HG03060 (cell line): ENCODE results near the gene SNX32.

Experiments
- ATAC-seq: cut with Tn5 transposase; IDR thresholded peaks from one replicate; pipeline ENCODE4 v1.9.1; 2021; ENCODE audit warnings: low read depth, moderate number of reproducible peaks; ENCODE audit not compliant: unreplicated experiment

The SNX32 gene

DNA sequence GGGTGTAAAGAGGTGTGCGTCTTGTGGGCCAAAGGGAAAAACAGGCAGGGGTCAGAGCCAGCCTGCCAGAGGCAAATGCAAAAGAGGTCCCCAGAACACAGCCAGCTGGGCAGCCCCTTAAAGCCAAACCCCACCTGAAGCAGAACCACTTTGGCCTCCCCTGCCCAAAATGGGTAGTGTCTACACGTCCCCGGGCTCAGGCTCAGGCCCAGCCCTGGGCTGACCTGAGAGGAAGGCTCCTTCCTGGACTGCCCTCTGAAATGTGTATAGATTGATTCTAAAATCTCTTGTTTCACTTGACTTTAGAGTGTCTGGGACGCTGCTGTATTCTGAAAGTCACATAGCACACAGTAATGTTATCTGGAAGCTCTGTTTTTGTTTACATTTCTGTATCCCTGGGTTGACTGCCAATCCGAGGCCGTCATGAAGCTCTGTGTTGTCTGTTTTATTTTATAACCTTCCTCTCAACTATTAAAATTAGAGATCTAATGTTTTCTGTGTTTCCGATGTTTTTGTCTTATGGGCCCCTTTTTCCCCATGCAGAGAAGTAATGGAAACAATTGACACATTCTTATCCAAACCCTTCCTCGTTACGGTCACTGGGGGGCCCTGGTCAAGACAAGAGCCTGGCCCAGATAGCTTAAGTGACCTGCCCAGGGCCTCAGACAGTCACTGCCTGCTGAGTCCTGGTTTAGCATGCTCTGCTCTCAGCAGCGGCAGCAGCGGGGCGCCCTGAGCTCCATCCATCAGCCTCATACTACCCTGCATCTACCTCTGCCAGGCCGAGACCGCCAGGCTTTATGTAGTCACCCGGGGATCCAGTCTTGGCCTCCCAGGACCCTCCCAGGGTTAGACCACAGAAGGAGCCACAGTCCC lies 36.8 kb upstream of the SNX32 start:
- ATAC-seq, result no peak

DNA sequence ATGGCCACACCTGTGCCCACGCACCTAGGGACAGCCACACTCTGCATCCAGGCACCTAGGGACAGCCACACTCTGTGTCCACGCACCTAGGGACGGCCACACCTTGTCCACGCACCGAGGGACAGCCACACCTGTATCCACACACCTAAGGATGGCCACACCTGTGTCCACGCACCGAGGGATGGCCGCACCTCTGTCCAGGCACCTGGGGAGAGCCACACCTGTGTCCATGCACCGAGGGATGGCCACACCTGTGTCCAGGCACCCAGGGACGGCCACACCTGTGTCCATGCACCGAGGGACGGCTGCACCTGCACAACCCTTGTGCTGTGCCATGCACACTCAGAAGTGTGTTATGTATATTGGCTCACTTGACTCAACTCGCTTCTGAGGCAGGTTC lies 36.1 kb upstream of the SNX32 start:
- ATAC-seq, result no peak

DNA sequence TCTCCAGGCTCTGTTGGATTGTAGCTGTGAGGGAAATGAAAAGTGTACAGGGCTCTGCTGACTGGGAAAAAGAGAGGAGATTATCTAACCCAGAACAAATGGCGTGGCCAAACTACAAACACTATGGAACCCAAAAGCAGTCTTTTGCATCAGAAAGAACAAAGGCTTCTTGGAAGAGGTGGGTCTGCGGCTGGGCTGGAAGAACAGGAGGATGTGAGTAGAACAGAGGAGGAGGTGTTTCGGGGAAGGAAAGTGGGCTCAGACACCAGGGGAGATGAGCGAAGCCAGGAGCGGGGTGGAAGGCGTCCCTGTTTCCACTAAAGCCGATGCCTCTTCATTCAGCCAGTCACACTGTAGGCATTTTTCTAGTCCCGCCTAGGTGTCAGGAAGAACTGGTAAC lies 34.9 kb upstream of the SNX32 start:
- ATAC-seq, result no peak

DNA sequence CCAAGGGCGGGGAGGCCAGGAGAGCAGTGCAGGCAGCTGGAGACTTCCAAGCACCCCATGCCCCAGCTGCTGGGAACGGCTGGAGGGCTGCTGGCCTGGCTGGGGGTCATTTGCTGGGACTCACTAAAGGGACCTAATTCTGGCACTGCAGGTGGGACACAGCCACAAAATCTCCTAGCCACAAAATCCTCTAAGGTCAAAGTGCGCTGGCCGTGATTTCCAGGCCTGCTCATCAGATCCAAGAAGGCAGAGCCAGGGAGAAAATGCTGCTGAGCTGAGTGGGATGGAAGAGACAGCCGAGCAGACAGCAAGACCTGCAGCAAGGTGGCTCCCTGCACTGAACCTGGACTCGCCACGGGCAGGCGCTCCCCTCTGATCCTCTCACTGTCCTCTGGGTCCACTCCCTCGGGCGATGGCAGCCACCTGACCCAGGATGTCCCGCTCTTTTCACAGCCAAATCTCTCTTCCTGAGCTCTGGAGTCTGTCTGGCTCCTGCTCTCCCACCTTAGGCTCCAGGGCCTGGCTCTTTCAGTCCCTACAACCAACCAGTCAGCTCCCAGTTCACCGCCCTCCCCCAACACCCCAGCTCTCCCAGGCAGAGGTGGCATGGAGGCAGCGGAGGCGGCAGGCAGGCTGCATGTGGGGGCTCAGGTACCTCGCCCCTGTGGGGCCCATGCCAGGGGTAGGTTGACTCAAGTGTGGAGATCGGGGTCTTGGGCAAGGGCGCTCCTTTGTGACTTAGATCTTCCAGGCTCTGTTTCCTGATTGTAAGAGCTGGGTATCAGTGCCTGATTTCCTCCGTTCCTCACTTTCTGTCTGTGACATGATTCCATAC lies 32.4 kb upstream of the SNX32 start:
- ATAC-seq, result no peak

DNA sequence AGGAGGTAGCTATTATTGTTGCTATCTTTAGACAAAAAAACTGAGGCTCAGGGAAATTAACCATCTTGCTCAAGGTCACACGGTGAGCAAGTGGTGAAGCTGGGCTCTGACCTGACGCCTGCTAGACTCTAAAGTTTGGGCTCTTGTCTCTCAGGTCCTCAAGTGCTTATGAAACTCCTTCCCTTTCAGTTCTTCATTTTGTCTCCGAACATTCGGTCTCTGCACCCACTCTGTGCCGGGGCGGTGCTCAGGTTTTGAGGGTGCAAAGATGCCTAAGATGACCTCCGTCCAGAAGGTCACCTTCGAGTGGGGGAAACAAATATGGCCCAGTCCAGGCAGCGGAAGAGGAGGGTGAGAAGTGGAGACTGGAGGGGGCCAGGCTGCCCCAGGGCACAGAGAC lies 30.9 kb upstream of the SNX32 start:
- peak; percentile 60 for ATAC-seq

DNA sequence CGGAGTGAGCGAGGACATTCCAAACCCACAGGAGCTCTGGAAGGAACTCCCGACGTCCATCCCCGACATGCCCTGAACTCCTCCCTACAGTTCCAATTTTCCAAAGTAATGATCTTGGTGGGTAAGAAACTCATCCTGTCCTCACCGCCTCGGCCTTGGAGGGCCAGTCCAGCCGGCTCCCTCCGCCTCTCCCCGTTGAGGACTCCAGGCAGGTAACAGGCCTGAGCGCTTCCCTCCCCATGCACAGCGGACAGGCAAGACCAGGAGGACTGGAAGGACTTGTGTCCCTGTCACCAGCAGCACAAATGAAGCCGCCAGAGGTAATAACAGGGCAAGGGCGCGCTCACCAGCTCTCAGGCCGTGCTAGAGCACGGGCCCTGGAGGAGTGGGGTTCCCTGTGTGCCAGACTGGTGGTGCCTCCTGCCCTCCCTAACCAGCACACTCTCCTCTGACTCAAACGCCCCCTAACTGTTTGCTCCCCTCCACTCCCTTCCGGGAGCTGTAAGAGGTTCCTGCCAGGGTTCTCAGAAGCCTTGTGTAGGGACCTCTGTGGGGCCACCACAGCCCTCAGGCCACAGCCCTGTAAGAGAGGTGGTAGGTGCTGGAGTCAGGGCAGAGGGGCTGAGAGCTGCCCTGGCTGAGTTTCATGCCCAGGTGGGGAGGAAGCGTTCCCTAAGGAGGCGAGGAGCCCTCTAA lies 29.8 kb upstream of the SNX32 start:
- no peak for ATAC-seq

DNA sequence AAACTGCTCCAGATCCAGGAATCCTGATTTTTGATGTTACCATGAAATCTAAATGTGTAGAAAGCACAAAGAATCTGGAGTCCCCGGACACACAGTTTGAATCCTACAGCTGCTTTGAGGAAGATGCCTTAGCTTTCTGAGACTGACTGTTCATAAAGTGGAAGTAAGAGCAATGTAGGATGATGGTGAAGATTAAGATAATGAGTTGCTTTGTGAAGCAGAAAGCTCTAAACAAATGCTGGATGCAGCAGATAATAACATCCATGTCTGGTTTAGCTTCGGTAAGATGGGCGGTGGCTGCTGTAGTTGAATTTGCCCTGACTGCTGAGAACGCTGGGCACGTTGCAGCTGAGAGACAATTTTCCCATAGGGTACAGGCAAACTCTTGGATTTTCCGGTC lies 26.8 kb upstream of the SNX32 start:
- ATAC-seq, result no peak

DNA sequence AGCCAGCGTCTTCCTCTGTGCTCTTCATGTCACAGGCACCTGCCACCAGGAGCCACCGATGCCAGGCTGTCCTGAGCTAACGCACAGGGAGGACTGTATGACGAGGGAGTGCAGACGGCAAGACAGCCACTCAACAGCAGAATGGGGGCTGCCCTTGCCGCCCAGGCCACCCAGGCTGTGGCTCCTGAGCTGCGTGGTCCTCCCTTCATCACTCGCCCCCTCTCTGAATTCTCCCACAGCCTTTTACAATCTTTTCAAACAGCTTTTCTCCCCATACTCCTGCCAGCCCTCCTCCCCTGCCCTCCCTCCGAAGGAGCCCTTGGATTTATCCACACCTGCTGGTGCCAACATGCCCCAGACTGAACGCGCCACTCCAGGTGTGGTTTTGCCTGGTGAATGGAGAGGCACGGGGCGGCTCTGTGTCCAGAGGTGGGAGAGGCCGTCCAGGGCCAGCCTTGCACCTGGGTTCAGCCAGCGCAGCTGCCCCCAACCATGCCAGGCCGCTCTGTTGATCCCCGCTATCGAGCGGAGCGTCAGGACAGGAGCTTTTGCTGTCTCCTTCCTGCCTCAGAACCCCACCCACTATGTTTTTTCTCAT lies 24.9 kb upstream of the SNX32 start:
- no peak for ATAC-seq

DNA sequence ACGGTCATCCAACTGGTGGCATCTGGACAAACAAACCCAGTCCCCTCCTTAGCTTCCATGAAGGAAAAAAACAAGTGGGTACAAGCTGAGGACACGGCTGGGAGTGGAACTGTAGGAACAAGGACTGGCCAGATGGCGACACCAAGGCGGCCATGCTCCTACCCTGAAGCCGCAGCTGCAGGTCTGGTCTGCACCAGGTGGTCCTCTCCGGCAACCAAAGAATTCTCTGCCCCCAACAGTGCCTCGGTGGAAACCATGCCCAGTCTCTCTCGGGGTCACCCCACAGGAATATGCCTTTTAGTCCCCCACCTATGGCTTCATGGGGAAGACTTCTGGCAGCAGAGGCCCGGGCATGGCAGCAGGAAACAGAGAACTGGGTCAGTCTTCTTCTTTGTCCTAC lies 24.3 kb upstream of the SNX32 start:
- ATAC-seq, result no peak

DNA sequence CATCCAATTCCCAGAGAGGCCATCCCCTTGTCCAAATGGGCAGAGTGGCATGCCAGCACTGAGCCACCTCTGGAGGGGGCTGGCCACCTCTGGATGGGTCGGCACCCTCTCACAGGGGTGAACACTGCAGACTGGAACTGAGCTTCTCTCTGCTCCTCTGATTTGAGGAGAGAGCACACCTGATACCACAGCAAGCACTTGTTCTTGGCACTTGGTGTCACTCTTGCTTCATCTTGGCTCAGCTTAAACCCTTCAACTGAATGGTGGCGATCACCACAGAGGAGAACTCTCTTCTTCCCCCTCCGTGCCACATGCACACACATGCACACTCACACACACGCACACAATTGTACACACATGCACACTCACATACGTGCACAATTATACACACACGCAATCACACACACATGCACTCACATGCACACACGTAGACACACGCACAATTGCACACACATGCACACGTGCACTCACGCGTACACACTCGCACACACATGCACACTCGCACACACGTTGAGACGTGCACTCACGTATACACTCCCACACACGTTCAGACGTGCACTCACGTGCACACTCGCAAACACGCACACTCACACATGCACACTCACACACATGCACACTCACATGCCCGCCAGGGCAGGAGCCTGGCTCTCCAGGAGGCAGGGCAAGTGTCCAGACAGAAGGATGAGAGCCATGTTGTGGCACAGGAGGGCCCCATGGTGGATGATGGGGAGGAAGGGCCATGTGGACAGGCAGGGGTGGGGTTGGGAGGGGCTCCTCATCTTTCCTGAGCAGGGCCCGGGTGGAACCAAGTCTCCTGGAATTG lies 23.5 kb upstream of the SNX32 start:
- ATAC-seq, result no peak

DNA sequence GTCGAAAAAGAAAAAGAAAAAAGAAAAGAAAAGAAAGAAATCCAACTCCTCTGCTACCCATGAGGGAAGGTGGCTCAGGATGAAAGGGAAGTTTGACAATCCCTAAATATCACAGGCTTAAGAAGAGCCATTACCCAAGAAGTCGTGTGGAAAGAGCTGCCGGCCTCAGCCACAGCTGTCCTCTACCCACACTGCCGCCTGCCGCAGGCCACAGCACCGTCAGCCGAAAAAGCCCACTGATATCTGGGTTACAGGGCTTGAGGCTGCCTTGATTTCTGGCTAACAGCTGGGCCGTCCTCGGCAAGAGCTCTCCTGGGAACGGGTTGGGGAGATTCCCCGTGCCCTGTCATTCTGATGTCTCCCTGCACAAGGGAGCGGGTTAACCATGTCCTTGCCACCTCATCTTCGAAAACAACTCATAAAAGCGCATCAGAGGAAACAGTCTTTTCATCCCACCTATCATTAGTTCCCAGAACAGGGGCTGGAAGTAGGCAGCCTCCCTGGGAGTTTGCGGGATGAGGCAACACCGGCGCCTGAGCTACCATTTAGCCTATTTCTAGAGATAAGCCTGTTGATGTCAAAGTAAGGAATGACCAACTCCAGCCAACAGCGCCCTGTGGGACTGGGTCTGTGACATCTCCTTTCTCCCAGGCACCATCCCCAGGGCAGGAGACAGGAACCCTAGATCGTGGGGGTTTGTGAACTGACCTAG lies 21.8 kb upstream of the SNX32 start:
- ATAC-seq, result no peak

DNA sequence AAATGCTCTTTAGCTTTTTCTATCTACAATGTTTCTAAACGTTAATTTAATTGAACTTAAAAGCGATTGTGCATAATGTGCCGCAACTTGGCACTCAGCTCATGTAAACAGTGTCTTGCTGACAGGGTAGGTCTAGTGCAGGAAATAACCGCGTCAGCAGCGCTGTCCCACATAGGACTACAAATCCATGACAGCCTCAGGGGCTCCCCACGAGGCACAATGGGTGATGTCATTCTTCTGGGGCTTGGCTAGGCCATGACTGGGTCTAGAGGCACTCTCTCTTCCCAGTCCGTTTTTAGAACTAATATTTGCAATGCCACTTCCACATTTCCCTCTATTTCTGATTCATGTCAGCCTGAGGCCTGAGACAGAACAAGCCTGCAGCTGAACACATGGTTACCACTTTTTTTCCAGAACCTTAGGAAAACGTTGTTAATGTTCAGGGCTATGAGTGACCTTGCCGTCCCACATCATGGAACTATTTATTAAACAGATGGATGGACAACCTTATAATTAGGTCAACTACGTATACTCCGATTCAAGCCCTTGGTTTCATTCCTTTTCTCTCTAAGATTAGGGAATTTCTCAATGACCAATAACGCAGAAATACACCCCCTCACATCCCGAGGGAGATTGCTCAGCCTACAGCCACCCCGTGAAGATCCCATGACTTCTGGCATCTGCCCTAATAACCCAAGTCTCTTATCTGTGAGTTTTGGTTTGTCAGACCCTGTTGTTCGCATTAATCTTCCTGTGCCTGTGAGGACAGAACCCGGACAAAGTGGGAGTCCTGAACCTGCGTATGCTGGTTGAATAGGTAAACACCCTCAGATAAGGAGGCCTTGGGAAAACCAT lies 19.4 kb upstream of the SNX32 start:
- ATAC-seq, result no peak

DNA sequence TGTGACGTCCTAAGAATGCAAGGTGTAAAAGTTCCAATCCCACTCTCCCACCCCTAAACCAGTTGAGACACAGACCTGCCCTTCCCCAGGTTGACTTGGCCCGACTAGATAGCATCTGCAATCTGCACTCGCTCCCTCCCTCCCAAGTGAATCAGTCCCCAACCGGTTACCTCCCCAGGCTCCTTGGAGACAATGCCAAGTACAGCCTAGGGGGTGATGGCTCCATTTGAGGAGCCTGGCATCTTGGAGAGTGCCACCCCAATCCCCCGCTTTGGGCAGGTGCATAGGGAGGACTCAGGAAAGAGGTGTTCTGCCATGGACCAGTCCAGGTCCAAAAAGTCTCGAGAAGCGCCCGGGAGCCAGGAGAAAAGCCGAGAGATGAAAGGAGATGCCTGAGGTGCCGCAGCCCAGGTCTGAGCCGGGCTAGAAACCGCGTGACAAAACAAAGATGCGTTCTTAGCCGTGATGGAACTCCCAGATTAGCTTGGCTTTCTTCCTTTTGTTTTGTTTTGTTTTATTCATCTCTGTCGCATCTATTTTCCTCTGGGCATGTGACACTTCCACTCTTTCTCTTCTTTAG lies 18.7 kb upstream of the SNX32 start:
- no peak for ATAC-seq

DNA sequence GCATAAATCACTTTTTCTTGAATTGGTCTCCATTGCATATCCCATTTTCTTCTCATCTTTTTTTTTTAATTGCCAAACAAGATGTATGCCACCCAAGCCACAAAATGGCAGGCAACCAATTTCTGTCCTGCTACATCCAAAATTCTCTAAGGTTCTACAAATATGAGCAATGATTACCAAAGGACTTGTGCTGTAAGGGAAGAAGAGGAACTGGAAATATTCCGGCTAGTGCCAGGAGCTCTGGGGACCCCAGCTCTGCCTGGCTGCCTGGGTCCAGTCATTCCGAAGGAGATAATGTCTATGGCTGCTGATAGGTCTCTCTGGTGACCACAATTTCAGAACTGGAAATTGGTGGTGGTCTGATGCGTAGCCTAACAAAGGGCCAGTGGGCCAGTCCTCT lies 17.1 kb upstream of the SNX32 start:
- no peak for ATAC-seq

DNA sequence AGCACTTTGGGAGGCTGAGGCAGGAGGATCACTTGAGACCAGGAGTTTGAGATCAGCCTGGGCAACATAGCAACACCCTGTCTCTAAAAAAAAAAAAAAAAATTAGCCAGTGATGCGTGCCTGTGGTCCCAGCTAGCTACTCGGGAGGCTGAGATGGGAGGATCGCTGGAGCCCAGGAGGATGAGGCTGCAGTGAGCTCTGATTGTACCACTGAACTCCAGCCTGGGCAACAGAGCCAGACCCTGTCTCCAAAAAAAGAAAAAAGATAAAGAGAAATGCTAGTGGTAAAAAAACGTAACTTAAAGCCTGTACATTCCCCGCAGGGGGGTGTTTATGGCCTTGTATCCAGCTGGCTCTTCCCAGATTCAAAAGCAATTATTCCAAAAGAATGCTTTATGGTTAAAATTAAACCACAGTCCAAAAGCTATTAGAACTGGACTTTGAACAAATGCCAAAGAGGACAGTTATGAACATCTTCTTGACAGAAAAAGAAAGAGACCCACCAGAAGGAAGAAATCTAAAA lies 16.4 kb upstream of the SNX32 start:
- ATAC-seq, result no peak

DNA sequence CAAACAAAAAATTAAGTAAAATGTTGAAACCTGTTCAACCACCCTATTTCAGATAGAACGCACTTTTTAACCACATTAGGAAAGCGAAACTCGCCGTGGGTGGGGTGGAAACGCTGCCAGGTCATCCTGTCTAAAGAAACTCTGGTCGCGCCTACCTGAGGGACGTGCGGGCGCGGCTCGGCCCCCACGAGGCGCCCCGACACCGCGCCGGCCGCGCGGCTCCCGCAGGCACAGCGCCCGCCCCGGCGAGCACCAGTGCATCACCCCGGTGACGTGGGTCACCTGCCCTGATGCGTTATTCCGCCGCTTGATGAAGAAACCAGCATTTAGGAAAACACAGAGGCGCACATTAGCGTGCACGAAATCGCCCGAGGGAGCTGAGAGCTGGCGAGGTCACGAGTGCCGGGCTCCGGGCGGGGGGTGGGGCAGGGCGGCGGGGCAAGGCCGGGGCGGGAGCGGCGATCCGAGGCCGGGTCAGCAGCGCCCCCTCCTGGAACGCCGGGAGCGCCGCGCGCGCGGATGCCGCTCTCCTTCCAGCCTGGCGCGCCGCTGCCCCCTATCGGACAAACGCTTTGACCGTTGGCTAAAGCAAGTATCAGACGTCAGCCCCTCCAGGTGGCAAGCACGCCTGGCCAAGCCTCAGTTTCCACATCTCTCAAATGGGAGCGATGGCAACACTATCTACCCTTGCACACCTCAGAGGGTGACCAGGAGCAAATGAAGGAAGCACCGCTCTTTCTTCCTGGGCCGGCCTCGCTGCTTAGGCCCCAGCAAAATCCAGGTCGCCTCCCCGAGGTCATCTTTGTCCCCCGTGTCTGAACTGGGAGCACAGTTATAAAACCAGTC lies 15.7 kb upstream of the SNX32 start:
- ATAC-seq, result peak; percentile 47

DNA sequence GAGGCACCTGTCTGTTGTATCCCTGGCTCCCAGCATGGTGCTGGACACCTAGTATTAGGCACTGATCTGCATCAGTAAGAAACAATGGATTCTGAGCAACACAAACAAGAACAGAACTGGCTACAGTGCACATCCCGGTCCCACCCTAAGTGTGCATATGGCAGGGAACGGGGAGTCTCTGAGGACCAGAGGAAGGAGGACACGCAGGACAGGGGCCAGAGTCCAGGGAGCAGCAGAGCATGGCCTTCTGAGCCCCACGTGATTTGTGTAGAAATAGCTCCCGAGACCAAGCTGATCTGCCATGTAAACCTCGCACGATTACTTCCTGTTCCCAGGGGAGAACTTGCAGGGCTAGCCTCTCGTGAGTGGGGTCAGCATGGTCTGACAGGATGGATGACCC lies 12.7 kb upstream of the SNX32 start:
- ATAC-seq, result no peak
